ENCODE data around the gene RGS6.
"Not testable (repeated sequence)": the region's sequence is repeated elsewhere in the genome, so short reads cannot be mapped to it uniquely, and the experiment has no call there.

DNA sequence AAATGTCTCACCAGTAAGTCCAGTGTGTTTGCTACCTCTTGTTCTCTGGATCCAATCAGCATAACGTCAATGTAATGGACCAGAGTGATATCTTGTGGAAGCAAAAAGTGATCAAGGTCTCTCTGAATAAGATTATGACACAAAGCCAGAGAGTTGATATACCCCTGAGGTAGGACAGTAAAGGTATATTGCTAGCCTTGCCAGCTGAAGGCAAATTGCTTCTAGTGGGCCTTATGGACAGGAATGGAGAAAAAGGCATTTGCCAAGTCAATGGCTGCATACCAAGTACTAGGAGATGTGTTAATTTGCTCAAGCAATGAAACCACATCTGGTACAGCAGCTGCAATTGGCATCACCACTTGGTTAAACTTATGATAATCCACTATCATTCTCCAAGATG, 7.1 kb downstream of the RGS6 start:
- TF ChIP-seq SUZ12 (IDR thresholded peaks at IDR 0.05); LEF1 (IDR thresholded peaks at IDR 0.05; ENCODE audit: borderline replicate concordance); BHLHE40 (IDR thresholded peaks at IDR 0.05; ENCODE audit: borderline replicate concordance); NFRKB (IDR thresholded peaks at IDR 0.05); ARNT (IDR thresholded peaks at IDR 0.05); TARDBP (IDR thresholded peaks at IDR 0.05); CTBP1 (IDR thresholded peaks at IDR 0.05; ENCODE audit: borderline replicate concordance); FOXM1 (IDR thresholded peaks at IDR 0.05; ENCODE audit: borderline replicate concordance); FOXA1 (IDR thresholded peaks at IDR 0.05); L3MBTL2 (conservative IDR thresholded peaks at IDR 0.05): not testable (repeated sequence)
